Measurements from ENCODE around the gene RGL1.

The RGL1 gene

GRCh38 chr1:183932412-183932811, 127.5 kb downstream of the RGL1 start:
- Mint-ChIP-seq H3K9me3 (no peaks in the 10 kb centered on the region), H3K36me3 (ENCODE audit: low read depth) (peaks cover 12% of the 10 kb centered on the region), H3K27ac (peak overlapping the region in 2 of 3 experiments; percentile 43 to 90), H3K4me1 (peaks cover 66% of the 10 kb centered on the region), H3K27me3 (ENCODE audit: low read depth) (no peaks in the 10 kb centered on the region), H3K4me3 (no peak overlapping the region)
- TF ChIP-seq, protein P1, sequence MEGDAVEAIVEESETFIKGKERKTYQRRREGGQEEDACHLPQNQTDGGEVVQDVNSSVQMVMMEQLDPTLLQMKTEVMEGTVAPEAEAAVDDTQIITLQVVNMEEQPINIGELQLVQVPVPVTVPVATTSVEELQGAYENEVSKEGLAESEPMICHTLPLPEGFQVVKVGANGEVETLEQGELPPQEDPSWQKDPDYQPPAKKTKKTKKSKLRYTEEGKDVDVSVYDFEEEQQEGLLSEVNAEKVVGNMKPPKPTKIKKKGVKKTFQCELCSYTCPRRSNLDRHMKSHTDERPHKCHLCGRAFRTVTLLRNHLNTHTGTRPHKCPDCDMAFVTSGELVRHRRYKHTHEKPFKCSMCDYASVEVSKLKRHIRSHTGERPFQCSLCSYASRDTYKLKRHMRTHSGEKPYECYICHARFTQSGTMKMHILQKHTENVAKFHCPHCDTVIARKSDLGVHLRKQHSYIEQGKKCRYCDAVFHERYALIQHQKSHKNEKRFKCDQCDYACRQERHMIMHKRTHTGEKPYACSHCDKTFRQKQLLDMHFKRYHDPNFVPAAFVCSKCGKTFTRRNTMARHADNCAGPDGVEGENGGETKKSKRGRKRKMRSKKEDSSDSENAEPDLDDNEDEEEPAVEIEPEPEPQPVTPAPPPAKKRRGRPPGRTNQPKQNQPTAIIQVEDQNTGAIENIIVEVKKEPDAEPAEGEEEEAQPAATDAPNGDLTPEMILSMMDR (IDR thresholded peaks at IDR 0.05; ENCODE audit: unreplicated experiment in 3 of 3), result no peak

GRCh38 chr1:183933528-183934179, 128.7 kb downstream of the RGL1 start:
- H3K4me1 Mint-ChIP-seq, result peaks cover 71% of the 10 kb centered on the region
- H3K36me3 Mint-ChIP-seq (ENCODE audit: low read depth), result peaks cover 14% of the 10 kb centered on the region

GRCh38 chr1:183934314-183934713, 129.4 kb downstream of the RGL1 start:
- Mint-ChIP-seq H3K4me1 (peaks cover 71% of the 10 kb centered on the region), H3K27ac (peak overlapping the region; percentile 20 to 90 (median 48)), H3K9me3 (no peaks in the 10 kb centered on the region), H3K27me3 (ENCODE audit: low read depth) (no peaks in the 10 kb centered on the region), H3K36me3 (ENCODE audit: low read depth) (peaks cover 15% of the 10 kb centered on the region), H3K4me3 (no peak overlapping the region)
- TF ChIP-seq, protein P1 (IDR thresholded peaks at IDR 0.05; ENCODE audit: unreplicated experiment in 3 of 3), result no peak

More at GRCh38 chr1:183933528-183934179, 128.7 kb downstream of the RGL1 start:
- TF ChIP-seq, protein P1 (IDR thresholded peaks at IDR 0.05; ENCODE audit: unreplicated experiment in 3 of 3), result no peak
- peak overlapping the region; percentile 20 to 90 (median 48) for H3K27ac Mint-ChIP-seq
- H3K4me3 Mint-ChIP-seq, result no peak overlapping the region
- H3K9me3 Mint-ChIP-seq, result no peaks in the 10 kb centered on the region
- H3K27me3 Mint-ChIP-seq (ENCODE audit: low read depth), result no peaks in the 10 kb centered on the region

- Mint-ChIP-seq H3K27me3 (ENCODE audit: low read depth) (no peaks in the 10 kb centered on the region), H3K27ac (peak overlapping the region in 1 of 3 experiments; percentile 65), H3K4me1 (peaks cover 60% of the 10 kb centered on the region), H3K4me3 (no peak overlapping the region), H3K9me3 (no peaks in the 10 kb centered on the region), H3K36me3 (ENCODE audit: low read depth) (peaks cover 12% of the 10 kb centered on the region)
- TF ChIP-seq, protein P1 (IDR thresholded peaks at IDR 0.05; ENCODE audit: unreplicated experiment in 3 of 3), result no peak
These were observed 131.1 kb downstream of the RGL1 start for GRCh38 chr1:183936009-183936408.

GRCh38 chr1:183936791-183937190, 131.9 kb downstream of the RGL1 start:
- peaks cover 16% of the 10 kb centered on the region for H3K36me3 Mint-ChIP-seq (ENCODE audit: low read depth)
- no peaks in the 10 kb centered on the region for H3K27me3 Mint-ChIP-seq (ENCODE audit: low read depth)
- TF ChIP-seq, protein P1 (IDR thresholded peaks at IDR 0.05; ENCODE audit: unreplicated experiment in 3 of 3), result no peak
- H3K27ac Mint-ChIP-seq, result peak overlapping the region in 1 of 3 experiments; percentile 65
- H3K4me1 Mint-ChIP-seq, result peaks cover 52% of the 10 kb centered on the region
- no peak overlapping the region for H3K4me3 Mint-ChIP-seq
- no peaks in the 10 kb centered on the region for H3K9me3 Mint-ChIP-seq

DNA sequence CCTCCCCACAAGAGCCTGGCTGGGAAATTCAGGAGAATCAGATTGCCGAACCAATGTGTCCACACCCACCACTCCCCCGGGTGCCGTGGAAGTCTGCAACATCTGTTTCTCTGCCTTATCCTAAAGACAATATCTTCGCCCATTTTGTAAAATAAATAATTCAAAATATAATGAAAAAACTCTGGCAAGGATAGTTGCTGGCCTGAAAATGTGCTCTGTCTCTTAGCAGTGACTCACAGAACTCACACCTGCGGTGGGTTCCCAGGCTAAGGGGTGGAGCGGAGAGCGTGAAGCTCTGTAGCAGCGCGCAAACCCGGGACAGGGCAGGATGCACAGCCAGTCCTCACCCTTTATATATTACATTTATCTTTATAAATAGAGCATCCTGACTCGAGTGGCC, 132.7 kb downstream of the RGL1 start:
- Mint-ChIP-seq H3K36me3 (ENCODE audit: low read depth) (peaks cover 16% of the 10 kb centered on the region), H3K9me3 (no peaks in the 10 kb centered on the region), H3K4me1 (peaks cover 47% of the 10 kb centered on the region), H3K4me3 (no peak overlapping the region), H3K27ac (peak overlapping the region in 2 of 3 experiments; percentile 6 to 65), H3K27me3 (ENCODE audit: low read depth) (no peaks in the 10 kb centered on the region)
- TF ChIP-seq, protein P1 (IDR thresholded peaks at IDR 0.05; ENCODE audit: unreplicated experiment in 3 of 3), result no peak
